ENCODE data around the gene HEPN1.

Gene HEPN1

DNA sequence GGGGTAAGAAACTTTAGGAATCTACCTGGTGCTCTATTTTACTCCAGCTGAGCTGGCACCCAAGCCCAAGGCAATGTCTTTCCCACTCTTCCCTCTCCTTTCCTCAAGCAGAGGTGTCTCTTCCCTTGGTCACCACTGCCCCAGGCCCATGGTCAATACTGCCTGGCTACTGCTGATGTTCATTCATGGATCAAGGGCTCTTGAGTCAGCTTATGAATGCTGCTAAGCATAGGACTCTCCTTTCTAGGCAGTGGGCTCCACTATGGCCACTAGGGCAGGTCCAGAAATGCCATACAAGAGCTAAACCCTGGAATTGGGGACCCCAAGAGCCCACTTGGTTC, 2.7 kb upstream of the HEPN1 start:
- ChIA-PET POLR2A (no interaction called here), CTCF (no interaction called here)
- Histone ChIP-seq H3K36me3 (ENCODE audit: control insufficient read depth in 2 of 2, insufficient read depth in 1 of 2, low read length in 2 of 2) (no peaks in the 10 kb centered on the region), H3K4me3 (ENCODE audit: low read depth, low read length) (no peak overlapping the region), H3K9me3 (ENCODE audit: control insufficient read depth, insufficient read depth, low read depth, low read length) (no peaks in the 10 kb centered on the region), H3K27ac (ENCODE audit: extremely low read depth, low read depth, low read length) (no peak overlapping the region), H3K4me1 (ENCODE audit: control insufficient read depth, insufficient read depth, low read length) (no peaks in the 10 kb centered on the region)
- TF ChIP-seq SP7 (tag by site-specific recombination; IDR thresholded peaks at IDR 0.05) = no peak
- no peak for TF ChIP-seq ZNF768 (tag by site-specific recombination; IDR thresholded peaks at IDR 0.05)
- TF ChIP-seq ZNF837 (tag by site-specific recombination; IDR thresholded peaks at IDR 0.05) = no peak
- no peak for TF ChIP-seq HOXA7 (CRISPR knock-in tag; IDR thresholded peaks at IDR 0.05; ENCODE audit: borderline replicate concordance)
- TF ChIP-seq, protein P1, sequence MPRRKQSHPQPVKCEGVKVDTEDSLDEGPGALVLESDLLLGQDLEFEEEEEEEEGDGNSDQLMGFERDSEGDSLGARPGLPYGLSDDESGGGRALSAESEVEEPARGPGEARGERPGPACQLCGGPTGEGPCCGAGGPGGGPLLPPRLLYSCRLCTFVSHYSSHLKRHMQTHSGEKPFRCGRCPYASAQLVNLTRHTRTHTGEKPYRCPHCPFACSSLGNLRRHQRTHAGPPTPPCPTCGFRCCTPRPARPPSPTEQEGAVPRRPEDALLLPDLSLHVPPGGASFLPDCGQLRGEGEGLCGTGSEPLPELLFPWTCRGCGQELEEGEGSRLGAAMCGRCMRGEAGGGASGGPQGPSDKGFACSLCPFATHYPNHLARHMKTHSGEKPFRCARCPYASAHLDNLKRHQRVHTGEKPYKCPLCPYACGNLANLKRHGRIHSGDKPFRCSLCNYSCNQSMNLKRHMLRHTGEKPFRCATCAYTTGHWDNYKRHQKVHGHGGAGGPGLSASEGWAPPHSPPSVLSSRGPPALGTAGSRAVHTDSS (tag by site-specific recombination; IDR thresholded peaks at IDR 0.05) = no peak
- TF ChIP-seq ZNF610 (tag by site-specific recombination; IDR thresholded peaks at IDR 0.05; ENCODE audit: borderline replicate concordance) = no peak
- TF ChIP-seq BCL11B (tag by site-specific recombination; IDR thresholded peaks at IDR 0.05; ENCODE audit: low read depth) = no peak
- TF ChIP-seq, protein P2, sequence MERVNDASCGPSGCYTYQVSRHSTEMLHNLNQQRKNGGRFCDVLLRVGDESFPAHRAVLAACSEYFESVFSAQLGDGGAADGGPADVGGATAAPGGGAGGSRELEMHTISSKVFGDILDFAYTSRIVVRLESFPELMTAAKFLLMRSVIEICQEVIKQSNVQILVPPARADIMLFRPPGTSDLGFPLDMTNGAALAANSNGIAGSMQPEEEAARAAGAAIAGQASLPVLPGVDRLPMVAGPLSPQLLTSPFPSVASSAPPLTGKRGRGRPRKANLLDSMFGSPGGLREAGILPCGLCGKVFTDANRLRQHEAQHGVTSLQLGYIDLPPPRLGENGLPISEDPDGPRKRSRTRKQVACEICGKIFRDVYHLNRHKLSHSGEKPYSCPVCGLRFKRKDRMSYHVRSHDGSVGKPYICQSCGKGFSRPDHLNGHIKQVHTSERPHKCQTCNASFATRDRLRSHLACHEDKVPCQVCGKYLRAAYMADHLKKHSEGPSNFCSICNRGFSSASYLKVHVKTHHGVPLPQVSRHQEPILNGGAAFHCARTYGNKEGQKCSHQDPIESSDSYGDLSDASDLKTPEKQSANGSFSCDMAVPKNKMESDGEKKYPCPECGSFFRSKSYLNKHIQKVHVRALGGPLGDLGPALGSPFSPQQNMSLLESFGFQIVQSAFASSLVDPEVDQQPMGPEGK (tag by site-specific recombination; IDR thresholded peaks at IDR 0.05) = no peak
- TF ChIP-seq ZBTB1 (tag by site-specific recombination; IDR thresholded peaks at IDR 0.05) = no peak
- TF ChIP-seq ZNF423 (tag by site-specific recombination; IDR thresholded peaks at IDR 0.05) = no peak
- TF ChIP-seq ZNF292 (tag by site-specific recombination; IDR thresholded peaks at IDR 0.05; ENCODE audit: borderline replicate concordance, low read depth) = no peak
- TF ChIP-seq, protein P3, sequence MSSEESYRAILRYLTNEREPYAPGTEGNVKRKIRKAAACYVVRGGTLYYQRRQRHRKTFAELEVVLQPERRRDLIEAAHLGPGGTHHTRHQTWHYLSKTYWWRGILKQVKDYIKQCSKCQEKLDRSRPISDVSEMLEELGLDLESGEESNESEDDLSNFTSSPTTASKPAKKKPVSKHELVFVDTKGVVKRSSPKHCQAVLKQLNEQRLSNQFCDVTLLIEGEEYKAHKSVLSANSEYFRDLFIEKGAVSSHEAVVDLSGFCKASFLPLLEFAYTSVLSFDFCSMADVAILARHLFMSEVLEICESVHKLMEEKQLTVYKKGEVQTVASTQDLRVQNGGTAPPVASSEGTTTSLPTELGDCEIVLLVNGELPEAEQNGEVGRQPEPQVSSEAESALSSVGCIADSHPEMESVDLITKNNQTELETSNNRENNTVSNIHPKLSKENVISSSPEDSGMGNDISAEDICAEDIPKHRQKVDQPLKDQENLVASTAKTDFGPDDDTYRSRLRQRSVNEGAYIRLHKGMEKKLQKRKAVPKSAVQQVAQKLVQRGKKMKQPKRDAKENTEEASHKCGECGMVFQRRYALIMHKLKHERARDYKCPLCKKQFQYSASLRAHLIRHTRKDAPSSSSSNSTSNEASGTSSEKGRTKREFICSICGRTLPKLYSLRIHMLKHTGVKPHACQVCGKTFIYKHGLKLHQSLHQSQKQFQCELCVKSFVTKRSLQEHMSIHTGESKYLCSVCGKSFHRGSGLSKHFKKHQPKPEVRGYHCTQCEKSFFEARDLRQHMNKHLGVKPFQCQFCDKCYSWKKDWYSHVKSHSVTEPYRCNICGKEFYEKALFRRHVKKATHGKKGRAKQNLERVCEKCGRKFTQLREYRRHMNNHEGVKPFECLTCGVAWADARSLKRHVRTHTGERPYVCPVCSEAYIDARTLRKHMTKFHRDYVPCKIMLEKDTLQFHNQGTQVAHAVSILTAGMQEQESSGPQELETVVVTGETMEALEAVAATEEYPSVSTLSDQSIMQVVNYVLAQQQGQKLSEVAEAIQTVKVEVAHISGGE (tag by site-specific recombination; conservative IDR thresholded peaks at IDR 0.05; ENCODE audit: low read depth) = no peak
- TF ChIP-seq ZNF792 (tag by site-specific recombination; IDR thresholded peaks at IDR 0.05) = no peak
- no peak for TF ChIP-seq BCL11A (tag by site-specific recombination; IDR thresholded peaks at IDR 0.05; ENCODE audit: low read depth)
- no peak for TF ChIP-seq ZNF629 (tag by site-specific recombination; IDR thresholded peaks at IDR 0.05)
- TF ChIP-seq ZNF561 (tag by site-specific recombination; IDR thresholded peaks at IDR 0.05; ENCODE audit: borderline replicate concordance) = no peak
- TF ChIP-seq ZNF19 (tag by site-specific recombination; IDR thresholded peaks at IDR 0.05; ENCODE audit: low read depth) = no peak
- no peak for TF ChIP-seq GLIS1 (tag by site-specific recombination; IDR thresholded peaks at IDR 0.05)

DNA sequence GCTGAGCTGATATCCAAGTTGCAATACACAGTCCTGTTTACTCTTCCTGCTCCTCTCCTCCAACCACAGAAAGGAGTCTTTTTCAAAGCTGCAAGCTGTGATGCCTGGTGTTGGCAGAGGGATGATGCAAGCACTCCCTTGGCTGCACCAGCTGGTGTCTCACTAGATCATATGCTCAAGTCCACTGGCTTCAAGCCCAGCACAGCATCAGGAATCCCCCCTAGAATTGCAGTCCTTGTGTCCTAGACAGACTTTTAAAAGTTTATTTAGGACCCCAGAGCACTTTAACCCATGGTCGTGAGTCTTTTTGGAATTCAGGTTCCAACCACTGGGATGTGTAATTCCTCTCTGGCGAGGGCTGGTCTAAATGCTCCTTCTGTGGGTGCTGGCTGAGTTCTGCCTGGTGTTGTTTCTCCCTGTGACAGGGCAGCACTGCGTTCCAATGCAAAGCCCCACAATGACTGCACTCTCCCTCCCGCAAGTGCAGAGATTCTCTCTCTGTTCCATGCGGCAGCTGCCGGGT, 1.9 kb upstream of the HEPN1 start:
- no peak overlapping the region for H3K4me3 ChIP-seq (ENCODE audit: low read depth, low read length)
- ChIA-PET POLR2A (no interaction called here), CTCF (no interaction called here)
- H3K9me3 ChIP-seq (ENCODE audit: control insufficient read depth, insufficient read depth, low read depth, low read length) = no peaks in the 10 kb centered on the region
- H3K4me1 ChIP-seq (ENCODE audit: control insufficient read depth, insufficient read depth, low read length) = no peaks in the 10 kb centered on the region
- no peak overlapping the region for H3K27ac ChIP-seq (ENCODE audit: extremely low read depth, low read depth, low read length)
- no peaks in the 10 kb centered on the region for H3K36me3 ChIP-seq (ENCODE audit: control insufficient read depth in 2 of 2, insufficient read depth in 1 of 2, low read length in 2 of 2)
- TF ChIP-seq ZNF354C (tag by site-specific recombination; IDR thresholded peaks at IDR 0.05; ENCODE audit: borderline replicate concordance, low read depth) = no peak
- 0 out of 2 replicates have a peak, but pooled peaks have one; percentile 16 for TF ChIP-seq ZNF335 (tag by site-specific recombination; conservative IDR thresholded peaks at IDR 0.05)
